Tongue (tissue), 2 donors: ENCODE measurements around the gene ACAN. TPM values are rescaled to one million over a fixed set of nuclear protein-coding genes. Genes with fewer than 3 reads are reported as not detected.

Source experiments
- DNase-seq: peaks from one replicate; pipeline ENCODE4 v3.0.0-alpha.2; 2015
- total RNA-seq: library from RNA; depleted of rRNA; stranded (reverse); fragments of >200 nt; gene quantifications from one replicate; pipeline ENCODE4 v1.2.3, GENCODE V29; 2014

ACAN gene
- total RNA-seq, 1 donor from 2014 or later, result 12.6 TPM

- DNase-seq, result no peak
Observed at GRCh38 chr15:88843334-88843733, 40.1 kb downstream of the ACAN start.

GRCh38 chr15:88844749-88845386 is 41.6 kb downstream of the ACAN start:
- no peak for DNase-seq

GRCh38 chr15:88845616-88846015 is 42.4 kb downstream of the ACAN start:
- DNase-seq, result no peak

- DNase-seq, result no peak
Observed at GRCh38 chr15:88847144-88847543, 43.9 kb downstream of the ACAN start.

- no peak for DNase-seq
Observed at GRCh38 chr15:88848203-88848602, 45.0 kb downstream of the ACAN start.

- no peak for DNase-seq
Observed at GRCh38 chr15:88849376-88850072, 46.3 kb downstream of the ACAN start.

- no peak for DNase-seq
Observed at GRCh38 chr15:88852476-88852875, 49.2 kb downstream of the ACAN start.

GRCh38 chr15:88858934-88859333 is 55.7 kb downstream of the ACAN start:
- no peak for DNase-seq

GRCh38 chr15:88859550-88859949 is 56.3 kb downstream of the ACAN start:
- DNase-seq, result no peak

- no peak for DNase-seq
Observed at GRCh38 chr15:88860212-88860611, 57.0 kb downstream of the ACAN start.

GRCh38 chr15:88863412-88863811 is 60.2 kb downstream of the ACAN start:
- no peak for DNase-seq

GRCh38 chr15:88864861-88865497 is 61.7 kb downstream of the ACAN start:
- no peak for DNase-seq

GRCh38 chr15:88865498-88866099 is 62.4 kb downstream of the ACAN start:
- DNase-seq, result no peak

GRCh38 chr15:88866295-88866881 is 63.2 kb downstream of the ACAN start:
- DNase-seq, result no peak

GRCh38 chr15:88871313-88871712 is 68.1 kb downstream of the ACAN start:
- DNase-seq, result no peak

- DNase-seq, result no peak
Observed at GRCh38 chr15:88872106-88872505, 68.9 kb downstream of the ACAN start.

GRCh38 chr15:88872706-88873105 is 69.5 kb downstream of the ACAN start:
- no peak for DNase-seq

GRCh38 chr15:88873786-88874185 is 70.5 kb downstream of the ACAN start:
- DNase-seq, result no peak

GRCh38 chr15:88874275-88874674 is 71.0 kb downstream of the ACAN start:
- no peak for DNase-seq

GRCh38 chr15:88874684-88875083 is 71.4 kb downstream of the ACAN start:
- no peak for DNase-seq

- no peak for DNase-seq
Observed at GRCh38 chr15:88876573-88876972, 73.3 kb downstream of the ACAN start.

GRCh38 chr15:88877415-88877814 is 74.2 kb downstream of the ACAN start:
- no peak for DNase-seq

GRCh38 chr15:88877906-88878305 is 74.7 kb downstream of the ACAN start:
- DNase-seq, result no peak
